HG03378 (cell line): ENCODE results near the gene SULT6B1.

ENCODE experiments used
- ATAC-seq: cut with Tn5 transposase; IDR thresholded peaks from one replicate; pipeline ENCODE4 v1.9.1; 2021; ENCODE audit warnings: mild to moderate bottlenecking, moderate library complexity; ENCODE audit not compliant: unreplicated experiment

Gene SULT6B1

GRCh38 chr2:37153224-37153623 is 35.2 kb downstream of the SULT6B1 start:
- ATAC-seq: no peak

- no peak for ATAC-seq
Observed at GRCh38 chr2:37149626-37150322, 38.7 kb downstream of the SULT6B1 start.

GRCh38 chr2:37148325-37148724 is 40.1 kb downstream of the SULT6B1 start:
- no peak for ATAC-seq

GRCh38 chr2:37146062-37146461 is 42.4 kb downstream of the SULT6B1 start:
- ATAC-seq: no peak

- no peak for ATAC-seq
Observed at GRCh38 chr2:37143974-37144373, 44.5 kb downstream of the SULT6B1 start.

- no peak for ATAC-seq
Observed at GRCh38 chr2:37142546-37142945, 45.9 kb downstream of the SULT6B1 start.

GRCh38 chr2:37132914-37133313 is 55.6 kb downstream of the SULT6B1 start:
- ATAC-seq: no peak

GRCh38 chr2:37125416-37125815 is 63.1 kb downstream of the SULT6B1 start:
- ATAC-seq: no peak

- no peak for ATAC-seq
Observed at GRCh38 chr2:37119157-37119556, 69.3 kb downstream of the SULT6B1 start.
